ENCODE data around the gene SMIM45.

The SMIM45 gene

GRCh38 chr22:41951898-41952474 is at the start of gene SMIM45:
Gene SMIM45 (plus strand): TSS chr22:41952150.
- no peak for DNase-seq (ENCODE audit: low read depth)
- no peak for TF ChIP-seq CTCF (IDR thresholded peaks at IDR 0.05; ENCODE audit: low read depth, low read length, missing control alignments)
- in situ Hi-C loops (cut with HindIII; ENCODE audit: low sequenced_read_pairs): no loop called here
- no peak within 1 kb of the TSS for H3K4me3 ChIP-seq (ENCODE audit: low read depth, low read length)

GRCh38 chr22:41902932-41903421 is 49.0 kb upstream of the SMIM45 start:
- TF ChIP-seq CTCF (IDR thresholded peaks at IDR 0.05; ENCODE audit: low read depth, low read length, missing control alignments): no peak
- in situ Hi-C loops (cut with HindIII; ENCODE audit: low sequenced_read_pairs): no loop called here
- DNase-seq (ENCODE audit: low read depth): no peak
- no peak overlapping the region for H3K4me3 ChIP-seq (ENCODE audit: low read depth, low read length)

- DNase-seq (ENCODE audit: low read depth): no peak
- no peak for TF ChIP-seq CTCF (IDR thresholded peaks at IDR 0.05; ENCODE audit: low read depth, low read length, missing control alignments)
- in situ Hi-C loops (cut with HindIII; ENCODE audit: low sequenced_read_pairs): no loop called here
- H3K4me3 ChIP-seq (ENCODE audit: low read depth, low read length): no peak overlapping the region
These were observed 47.2 kb upstream of the SMIM45 start for GRCh38 chr22:41904450-41905410.

- no peak for TF ChIP-seq CTCF (IDR thresholded peaks at IDR 0.05; ENCODE audit: low read depth, low read length, missing control alignments)
- in situ Hi-C loops (cut with HindIII; ENCODE audit: low sequenced_read_pairs): no loop called here
- H3K4me3 ChIP-seq (ENCODE audit: low read depth, low read length): no peak overlapping the region
- no peak for DNase-seq (ENCODE audit: low read depth)
These were observed 46.3 kb upstream of the SMIM45 start for GRCh38 chr22:41905411-41906202.

- H3K4me3 ChIP-seq (ENCODE audit: low read depth, low read length): no peak overlapping the region
- DNase-seq (ENCODE audit: low read depth): no peak
- in situ Hi-C loops (cut with HindIII; ENCODE audit: low sequenced_read_pairs): no loop called here
- TF ChIP-seq CTCF (IDR thresholded peaks at IDR 0.05; ENCODE audit: low read depth, low read length, missing control alignments): no peak
These were observed 45.1 kb upstream of the SMIM45 start for GRCh38 chr22:41906822-41907221.
